CD4-positive, alpha-beta T cell treated with Interleukin-17A for 4 hours (primary cell): ENCODE results near the gene ADIPOR2.

Experiments
- DNase-seq: peaks from one replicate; pipeline ENCODE4 v3.0.0-alpha.2; 2020; ENCODE audit warnings: mixed read lengths

The ADIPOR2 gene

DNA sequence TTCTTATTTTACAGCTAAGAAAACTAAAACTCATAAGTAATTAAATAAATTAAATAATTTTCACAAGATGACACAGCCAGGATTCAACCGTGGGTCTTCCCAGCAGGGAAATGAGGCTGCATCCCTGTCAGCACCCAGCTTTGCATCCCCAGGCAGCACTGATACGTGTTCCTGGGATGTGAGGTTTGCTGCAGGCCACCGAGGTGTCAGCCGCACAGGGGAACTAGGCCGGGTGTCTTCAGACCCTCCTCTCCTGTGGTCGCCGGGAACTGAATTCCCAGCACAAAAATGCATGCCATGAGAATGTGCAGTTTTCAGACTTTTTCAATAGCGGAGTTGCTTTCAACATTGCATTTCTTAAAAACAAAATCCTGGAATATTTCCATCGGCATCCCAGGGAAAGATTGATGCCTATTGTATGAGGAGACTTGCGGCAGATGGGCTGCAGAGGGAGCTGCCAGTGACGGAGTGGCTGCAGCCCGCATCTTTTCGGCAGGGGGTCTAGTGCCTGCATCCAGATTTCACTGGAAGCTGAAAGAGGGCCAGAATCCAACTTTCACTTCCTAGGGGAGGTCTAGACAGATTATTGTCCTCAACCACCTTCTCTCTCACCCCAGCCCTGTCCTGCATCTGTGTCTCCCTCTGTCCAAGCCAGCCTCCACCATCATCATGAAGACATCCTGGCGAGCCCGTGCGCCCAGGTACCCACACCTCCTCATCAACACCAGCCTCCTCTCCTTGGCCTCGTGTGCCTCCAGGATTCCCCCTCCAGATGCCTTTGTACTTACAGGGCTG, 142.1 kb downstream of the ADIPOR2 start:
- DNase-seq = no peak

- no peak for DNase-seq
Measured at GRCh38 chr12:1833596-1834028, 142.7 kb downstream of the ADIPOR2 start.

- no peak for DNase-seq
Measured at GRCh38 chr12:1834186-1834925, 143.5 kb downstream of the ADIPOR2 start.

- no peak for DNase-seq
Measured at GRCh38 chr12:1835211-1836131, 144.6 kb downstream of the ADIPOR2 start.

DNA sequence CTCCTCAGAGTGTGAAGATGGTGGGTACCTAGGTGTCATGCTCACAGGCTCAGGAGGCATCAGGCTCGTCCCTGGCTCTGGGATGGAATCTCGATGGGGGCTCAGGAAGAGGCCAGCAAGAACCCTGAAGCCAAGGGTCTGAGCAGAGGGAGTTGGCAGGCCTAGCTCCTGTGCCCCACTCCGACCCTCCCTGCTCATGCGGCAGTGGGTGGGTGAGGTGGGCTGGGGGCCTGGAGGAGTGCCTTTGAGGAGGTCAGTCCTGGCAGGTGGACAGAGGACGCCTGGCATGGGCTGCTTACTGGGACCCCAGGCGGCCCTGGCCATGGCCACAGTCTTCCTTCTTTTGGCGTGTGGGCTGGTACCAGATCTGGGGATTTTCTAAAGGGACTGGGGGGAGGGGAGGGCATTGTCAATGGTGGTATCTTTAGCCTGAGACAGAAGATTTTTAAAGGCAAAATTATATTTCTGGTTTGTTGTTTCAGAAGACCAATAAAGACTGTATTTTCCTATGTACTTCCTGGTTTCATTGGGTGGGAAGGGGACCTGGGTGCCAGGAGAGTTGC, 145.5 kb downstream of the ADIPOR2 start:
- no peak for DNase-seq

DNA sequence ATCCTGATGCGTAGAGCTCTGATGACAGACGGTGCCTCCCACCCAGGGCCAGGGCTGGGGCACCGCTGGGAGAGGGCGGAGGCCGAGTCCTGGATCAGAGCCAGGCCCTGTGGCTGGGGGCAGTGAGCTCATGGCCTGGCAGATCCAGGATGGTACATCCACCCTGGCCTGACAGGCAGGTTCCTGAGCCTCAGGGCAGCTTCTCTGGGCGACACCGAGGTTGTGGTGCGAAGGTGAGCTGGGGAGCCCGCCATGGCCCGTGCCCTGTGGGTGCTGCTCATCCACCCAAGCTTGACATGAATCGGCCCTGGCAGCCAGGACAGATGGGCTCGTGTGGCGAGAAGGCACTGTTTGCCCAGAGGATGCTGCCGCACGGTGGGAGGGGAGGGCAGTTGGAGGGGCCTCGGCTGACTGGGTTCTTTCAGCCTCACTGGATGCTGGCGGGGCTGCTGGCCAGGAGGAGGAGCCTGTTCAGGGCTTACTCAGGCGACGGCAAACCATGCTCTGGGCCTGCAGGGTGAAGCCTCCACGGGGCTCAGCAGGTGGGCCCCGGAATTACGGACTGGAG, 146.1 kb downstream of the ADIPOR2 start:
- no peak for DNase-seq

DNA sequence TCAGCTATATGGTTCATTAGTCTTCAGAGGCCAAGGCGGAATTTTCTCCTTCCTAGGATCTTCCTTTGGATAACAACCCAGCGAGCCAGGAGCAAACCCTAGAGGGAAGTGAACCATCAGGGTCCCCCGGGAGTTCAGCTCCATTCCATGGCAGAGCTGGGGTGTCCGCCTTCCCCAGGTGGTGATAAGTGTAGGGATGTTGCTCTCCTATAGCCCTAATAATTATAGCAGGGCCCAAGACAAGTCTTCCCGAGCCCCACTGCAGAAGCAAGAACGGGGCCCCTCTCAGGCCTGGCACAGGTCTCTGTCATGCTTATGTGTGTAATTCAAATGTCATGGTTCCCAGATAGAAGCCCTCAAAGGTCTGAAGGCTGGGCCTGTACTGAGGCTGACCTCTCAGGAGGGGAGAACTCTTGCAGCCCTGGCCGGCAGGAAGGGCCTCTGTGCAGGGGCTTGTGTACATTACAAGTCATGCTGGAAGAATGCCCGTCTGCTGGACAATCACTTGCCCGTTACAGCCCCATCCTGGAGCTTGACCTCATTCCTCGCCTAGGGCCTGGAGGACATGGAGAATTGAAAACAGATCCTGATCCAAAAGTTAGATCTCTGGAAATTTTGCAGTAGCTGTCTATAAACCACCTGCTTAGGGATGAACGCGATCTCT, 146.8 kb downstream of the ADIPOR2 start:
- DNase-seq = no peak
